Fibroblast of gingiva (primary cell): ENCODE measurements around the gene GPR75.
"Not testable (repeated sequence)": the region's sequence is repeated elsewhere in the genome, so short reads cannot be mapped to it uniquely, and the experiment has no call there.

Experiments
- DNase-seq: peaks from one replicate; pipeline ENCODE4 v3.0.0-alpha.2; 2011; ENCODE audit warnings: low read depth

The GPR75 gene

DNA sequence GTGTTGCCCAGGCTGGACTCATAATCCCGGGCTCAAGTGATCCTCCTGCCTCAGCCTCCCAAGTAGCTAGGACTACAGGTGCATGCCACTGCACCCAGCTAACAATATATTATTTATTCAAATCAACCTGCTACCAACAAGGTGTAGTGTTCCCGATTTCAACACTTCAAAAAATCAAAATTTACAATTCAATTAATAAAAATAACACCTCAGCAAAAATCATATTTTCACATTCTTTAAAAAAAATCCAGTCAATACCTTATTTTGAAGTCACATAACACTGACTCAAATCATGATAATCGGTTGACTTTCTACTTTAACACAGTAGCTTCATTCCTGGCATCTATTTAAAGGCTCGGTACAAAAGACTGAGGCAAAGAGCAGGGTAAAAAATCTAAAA is 7.2 kb downstream of the GPR75 start:
- DNase-seq = no peak

DNA sequence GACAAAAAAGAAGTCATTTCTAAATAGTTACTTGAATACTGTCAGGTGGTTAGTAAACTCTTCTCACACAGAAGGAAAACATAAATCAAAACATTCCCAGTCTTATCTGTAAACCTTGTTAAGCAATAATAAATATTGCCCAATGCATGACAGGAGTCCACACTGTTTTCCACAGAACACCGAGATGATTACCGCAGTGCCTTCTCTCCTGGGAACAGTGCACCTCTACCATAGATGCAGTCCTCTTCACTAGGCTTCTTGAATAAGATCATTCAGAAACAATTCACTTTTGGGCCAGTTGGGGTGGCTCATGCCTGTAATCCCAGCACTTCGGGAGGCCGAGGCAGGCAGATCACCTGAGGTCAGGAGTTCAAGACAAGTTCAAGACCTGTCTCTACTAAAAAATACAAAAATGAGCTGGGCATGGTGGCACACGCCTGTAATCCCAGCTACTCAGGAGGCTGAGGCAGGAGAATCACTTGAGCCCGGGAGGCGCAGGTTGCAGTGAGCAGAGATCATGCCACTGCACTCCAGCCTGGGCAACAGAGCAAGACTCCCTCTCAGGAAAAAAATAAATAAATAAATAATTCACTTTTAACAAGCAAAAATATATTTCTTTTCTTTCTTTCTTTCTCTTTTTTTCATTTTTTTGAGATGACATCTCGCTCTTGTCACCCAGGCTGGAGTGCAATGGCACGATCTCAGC is 8.6 kb downstream of the GPR75 start:
- DNase-seq = not testable (repeated sequence)

DNA sequence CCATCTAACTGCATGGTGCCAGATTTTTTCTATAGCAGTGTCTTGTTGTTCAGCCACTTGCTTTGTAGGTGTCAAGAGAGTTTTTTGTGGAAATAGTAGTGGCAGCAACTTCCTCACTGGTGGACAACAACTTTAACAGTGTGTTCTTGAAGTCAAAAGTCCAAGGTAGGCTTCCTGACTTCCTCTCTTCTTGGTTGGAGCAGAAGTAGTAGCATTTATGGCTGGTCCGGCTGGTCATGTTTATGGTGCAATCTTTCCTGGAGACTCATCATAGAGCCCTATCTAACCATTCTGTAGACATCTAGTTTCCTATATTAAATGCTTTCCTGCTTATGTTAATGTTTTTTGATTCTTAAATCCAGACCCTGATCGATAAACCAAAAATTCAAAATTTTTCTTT is 11.7 kb downstream of the GPR75 start:
- no peak for DNase-seq

- DNase-seq = no peak
Measured at GRCh38 chr2:53843595-53843994, 16.2 kb downstream of the GPR75 start.

DNA sequence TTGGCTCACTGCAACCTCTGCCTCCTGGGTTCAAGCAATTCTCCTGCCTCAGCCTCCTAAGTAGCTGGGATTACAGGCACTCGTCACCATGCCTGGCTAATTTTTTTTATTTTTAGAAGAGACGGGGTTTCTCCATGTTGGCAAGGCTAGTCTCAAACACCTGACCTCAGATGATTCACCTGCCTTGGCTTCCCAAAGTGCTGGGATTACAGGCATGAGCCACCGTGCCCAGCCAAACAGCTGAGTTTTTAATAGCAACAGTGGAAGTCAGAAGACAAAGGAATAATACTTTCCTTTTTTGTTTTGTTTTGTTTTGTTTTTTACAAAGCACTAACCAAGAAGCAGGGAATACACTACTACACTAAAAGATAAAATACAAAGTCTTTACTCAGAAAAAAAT is 16.9 kb downstream of the GPR75 start:
- no peak for DNase-seq

DNA sequence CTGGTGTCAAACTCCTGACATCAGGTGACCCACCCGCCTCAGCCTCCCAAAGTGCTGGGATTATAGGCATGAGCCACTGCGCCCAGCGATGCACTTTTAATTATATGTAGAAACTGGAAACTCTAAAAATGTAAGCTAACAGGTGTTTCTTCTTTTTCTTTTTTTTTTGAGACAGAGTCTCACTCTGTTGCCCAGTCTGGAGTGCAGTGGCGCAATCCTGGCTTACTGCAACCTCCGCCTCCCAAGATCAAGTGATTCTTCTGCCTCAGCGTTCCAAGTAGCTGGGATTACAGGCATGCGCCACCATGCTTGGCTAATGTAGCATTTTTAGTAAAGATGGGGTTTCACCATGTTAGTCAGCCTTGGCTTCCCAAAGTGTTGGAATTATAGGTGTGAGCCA is 18.1 kb downstream of the GPR75 start:
- DNase-seq = not testable (repeated sequence)

- DNase-seq = no peak
Measured at GRCh38 chr2:53840580-53840979, 19.2 kb downstream of the GPR75 start.

DNA sequence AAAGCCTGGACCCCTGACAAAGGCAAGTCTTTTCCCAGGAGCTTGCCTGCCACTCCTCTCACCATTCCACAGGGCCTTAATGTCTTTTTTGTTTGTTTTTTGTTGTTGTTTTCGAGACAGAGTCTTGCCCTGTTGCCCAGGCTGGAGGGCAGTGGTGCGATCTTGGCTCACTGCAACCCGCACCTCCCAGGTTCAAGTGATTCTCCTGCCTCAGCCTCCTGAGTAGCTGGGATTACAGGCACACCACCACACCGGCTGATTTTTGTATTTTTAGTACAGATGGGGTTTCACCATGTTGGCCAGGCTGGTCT is 29.8 kb downstream of the GPR75 start:
- DNase-seq = not testable (repeated sequence)

GRCh38 chr2:53829273-53829979 is 30.3 kb downstream of the GPR75 start:
- DNase-seq = no peak

DNA sequence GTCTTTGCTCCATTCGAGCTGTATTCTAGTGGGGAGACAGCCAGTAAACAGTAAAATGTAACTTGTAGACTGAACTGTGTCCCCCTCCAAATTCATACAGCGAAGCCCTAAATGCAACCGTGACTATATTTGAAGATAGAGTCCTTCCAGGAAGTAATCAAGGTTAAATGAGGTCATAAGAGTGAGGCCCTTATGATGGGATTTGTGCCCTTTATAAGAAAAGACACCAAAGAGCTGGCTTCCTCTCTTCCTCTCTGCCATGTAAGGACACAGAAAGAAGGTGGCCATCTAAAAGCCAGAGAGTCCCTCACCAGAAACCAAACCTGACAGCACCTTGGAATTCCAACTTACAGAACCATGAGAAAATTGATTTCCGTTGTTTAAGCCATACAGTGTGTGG is 31.4 kb downstream of the GPR75 start:
- no peak for DNase-seq

GRCh38 chr2:53827398-53828175 is 32.2 kb downstream of the GPR75 start:
- DNase-seq = no peak

DNA sequence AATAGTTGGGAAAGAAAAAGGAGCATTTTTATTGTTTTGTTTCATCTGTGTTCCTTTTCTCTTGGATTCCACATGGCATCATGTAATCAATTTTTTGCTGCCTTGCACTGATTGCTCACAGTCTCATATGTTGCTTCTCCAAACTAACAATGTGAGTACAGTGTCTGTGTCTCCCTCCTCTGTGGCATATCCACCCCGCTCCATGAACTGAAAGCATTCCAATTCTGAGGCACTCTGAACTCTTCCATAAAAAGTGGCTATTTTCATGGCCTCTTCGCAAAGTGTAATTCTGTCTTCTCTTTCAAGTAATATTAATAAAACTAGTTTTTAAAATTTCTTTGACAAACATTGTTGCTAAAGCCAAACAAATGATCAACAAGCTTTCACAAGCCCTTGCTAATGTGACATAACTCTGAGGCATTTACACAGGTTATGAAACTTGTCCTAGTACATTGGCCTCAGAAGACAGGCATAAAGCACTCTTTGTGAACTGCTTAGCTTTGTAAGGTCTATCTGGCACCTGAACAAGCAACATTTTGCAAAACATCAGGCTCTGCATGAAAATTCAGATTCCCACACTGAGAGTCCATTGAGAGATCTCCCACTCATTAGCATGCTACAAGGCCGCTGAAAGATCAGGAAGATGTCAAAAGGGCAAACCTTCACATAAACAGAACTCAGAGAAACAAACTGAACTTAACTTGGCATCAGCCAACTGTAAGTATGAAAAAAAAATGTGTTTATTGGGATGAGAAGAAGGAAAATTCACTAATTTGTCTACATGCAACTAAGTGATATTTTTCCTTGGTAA is 33.0 kb downstream of the GPR75 start:
- peak; percentile 57 for DNase-seq

DNA sequence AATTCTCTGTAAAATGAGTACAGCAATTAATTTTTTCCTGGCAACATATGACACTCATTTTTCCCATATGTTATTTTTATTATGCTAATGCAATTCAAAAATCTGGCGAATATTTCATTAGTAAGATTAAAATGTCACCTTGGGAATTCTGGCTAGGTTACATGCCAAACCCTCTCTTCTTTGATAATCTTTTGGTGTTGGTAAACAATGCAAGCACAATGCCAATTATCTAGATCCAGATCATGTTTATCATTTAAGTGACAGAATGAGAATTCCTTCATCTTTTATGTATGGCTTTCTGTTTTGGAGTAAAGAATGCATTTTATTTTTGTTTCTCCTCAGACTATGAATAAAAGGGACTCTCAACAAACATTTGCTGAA is 33.7 kb downstream of the GPR75 start:
- DNase-seq = no peak

DNA sequence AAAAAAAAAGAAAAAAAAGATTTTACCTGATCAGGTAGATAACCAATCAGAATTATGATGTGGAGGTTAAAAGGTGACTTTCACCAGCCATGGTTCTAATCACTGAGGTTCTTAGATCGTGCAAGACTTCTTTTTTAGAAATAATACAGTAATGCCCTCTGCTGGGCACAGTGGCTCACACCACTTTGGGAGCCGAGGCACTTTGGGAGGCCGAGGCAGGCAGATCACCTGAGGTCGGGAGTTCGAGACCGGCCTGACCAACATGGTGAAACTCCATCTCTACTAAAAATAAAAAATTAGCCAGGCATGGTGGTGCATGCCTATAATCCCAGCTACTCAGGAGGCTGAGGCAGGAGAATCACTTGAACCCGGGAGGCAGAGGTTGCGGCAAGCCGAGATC is 36.1 kb downstream of the GPR75 start:
- not testable (repeated sequence) for DNase-seq

DNA sequence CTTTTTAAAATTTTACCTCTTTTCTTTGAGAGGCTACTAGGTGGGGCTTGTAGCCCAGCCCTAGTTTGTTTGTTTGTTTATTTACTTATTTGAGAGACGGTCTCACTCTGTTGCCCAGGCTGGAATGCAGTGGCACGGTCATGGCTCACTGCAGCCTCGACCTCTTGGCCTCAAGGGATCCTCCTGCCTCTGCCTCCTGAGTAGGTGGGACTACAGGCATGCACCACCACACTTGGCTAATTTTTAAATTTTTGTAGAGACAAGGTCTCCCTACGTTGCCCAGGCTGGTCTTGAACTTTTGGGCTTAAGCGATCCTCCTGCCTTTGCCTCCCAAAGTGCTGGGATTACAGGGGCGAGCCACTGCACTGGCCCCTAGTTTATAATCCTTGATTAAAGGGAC is 38.0 kb downstream of the GPR75 start:
- DNase-seq = no peak

GRCh38 chr2:53820711-53821110 is 39.1 kb downstream of the GPR75 start:
- DNase-seq = no peak

DNA sequence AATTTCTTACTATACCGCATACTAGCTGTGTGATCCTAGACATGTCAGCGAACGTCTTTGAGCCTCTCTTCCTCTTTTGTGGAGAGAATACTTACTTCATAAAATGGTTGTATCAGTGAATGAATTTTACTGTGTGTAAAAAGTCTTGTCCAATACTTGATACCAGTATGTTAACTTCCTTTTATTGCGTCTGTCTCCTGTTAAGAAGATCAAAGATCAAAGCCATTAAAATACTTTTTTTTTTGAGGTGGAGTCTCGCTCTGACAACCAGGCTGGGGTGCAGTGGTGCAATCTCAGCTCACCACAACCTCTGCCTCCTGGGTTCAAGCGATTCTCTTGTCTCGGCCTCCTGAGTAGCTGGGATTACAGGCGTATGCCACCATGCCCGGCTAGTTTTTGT is 39.7 kb downstream of the GPR75 start:
- no peak for DNase-seq

DNA sequence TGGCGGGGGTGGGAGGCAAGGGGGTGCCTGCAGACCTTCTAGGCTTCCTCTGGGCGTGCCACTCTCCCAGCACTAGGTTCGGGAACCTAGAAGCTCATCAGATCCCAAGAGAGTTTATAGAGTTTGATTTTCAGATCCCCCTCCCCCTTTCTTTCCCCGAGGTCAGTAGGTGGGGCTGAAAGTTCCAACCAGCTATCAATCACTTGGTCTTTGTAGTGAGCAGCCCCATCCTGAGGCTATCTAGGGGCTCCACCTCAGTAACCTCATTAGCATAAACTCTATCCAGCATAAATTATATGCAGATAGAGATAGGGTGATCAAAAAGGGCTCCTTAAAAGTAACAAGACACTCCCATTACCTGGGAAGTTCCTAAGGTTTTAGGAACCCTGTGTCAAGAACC is 40.1 kb downstream of the GPR75 start:
- no peak for DNase-seq

GRCh38 chr2:53818854-53819435 is 40.8 kb downstream of the GPR75 start:
- DNase-seq = no peak

GRCh38 chr2:53813151-53813550 is 46.6 kb downstream of the GPR75 start:
- DNase-seq = no peak

GRCh38 chr2:53811601-53812000 is 48.2 kb downstream of the GPR75 start:
- no peak for DNase-seq
